Measurements from ENCODE around the gene ATRNL1.

ATRNL1 gene

GRCh38 chr10:115653473-115653872 is 560.3 kb downstream of the ATRNL1 start:
- Histone ChIP-seq H3K4me3 (ENCODE audit: low read depth, low read length) (no peak overlapping the region), H3K27ac (no peak overlapping the region), H3K27me3 (replicated peaks) (no peaks in the 10 kb centered on the region), H3K36me3 (replicated peaks) (no peaks in the 10 kb centered on the region)
- in situ Hi-C loops (cut with HindIII; ENCODE audit: low pct_ligation_motif_present, low sequenced_read_pairs), result no loop called here
- no peak for TF ChIP-seq CTCF (IDR thresholded peaks at IDR 0.05; ENCODE audit: low read depth, low read length, missing control alignments)
- no peak for DNase-seq

GRCh38 chr10:115654961-115655360 is 561.8 kb downstream of the ATRNL1 start:
- Histone ChIP-seq H3K27me3 (replicated peaks) (no peaks in the 10 kb centered on the region), H3K4me3 (ENCODE audit: low read depth, low read length) (no peak overlapping the region), H3K27ac (no peak overlapping the region), H3K36me3 (replicated peaks) (no peaks in the 10 kb centered on the region)
- TF ChIP-seq CTCF (IDR thresholded peaks at IDR 0.05; ENCODE audit: low read depth, low read length, missing control alignments), result no peak
- DNase-seq, result peak; percentile 22
- in situ Hi-C loops (cut with HindIII; ENCODE audit: low pct_ligation_motif_present, low sequenced_read_pairs), result no loop called here

GRCh38 chr10:115657161-115657860 is 564.1 kb downstream of the ATRNL1 start:
- Histone ChIP-seq H3K27me3 (replicated peaks) (no peaks in the 10 kb centered on the region), H3K4me3 (ENCODE audit: low read depth, low read length) (no peak overlapping the region), H3K27ac (peak overlapping the region; percentile 40), H3K36me3 (replicated peaks) (no peaks in the 10 kb centered on the region)
- TF ChIP-seq CTCF (IDR thresholded peaks at IDR 0.05; ENCODE audit: low read depth, low read length, missing control alignments), result no peak
- DNase-seq, result peak; percentile 66
- in situ Hi-C loops (cut with HindIII; ENCODE audit: low pct_ligation_motif_present, low sequenced_read_pairs), result no loop called here

GRCh38 chr10:115659616-115660015 is 566.5 kb downstream of the ATRNL1 start:
- Histone ChIP-seq H3K36me3 (replicated peaks) (no peaks in the 10 kb centered on the region), H3K27ac (peak overlapping the region; percentile 78), H3K27me3 (replicated peaks) (no peaks in the 10 kb centered on the region), H3K4me3 (ENCODE audit: low read depth, low read length) (no peak overlapping the region)
- in situ Hi-C loops (cut with HindIII; ENCODE audit: low pct_ligation_motif_present, low sequenced_read_pairs), result no loop called here
- peak; percentile 70 for DNase-seq
- TF ChIP-seq CTCF (IDR thresholded peaks at IDR 0.05; ENCODE audit: low read depth, low read length, missing control alignments), result no peak

GRCh38 chr10:115660391-115660790 is 567.2 kb downstream of the ATRNL1 start:
- no peak for TF ChIP-seq CTCF (IDR thresholded peaks at IDR 0.05; ENCODE audit: low read depth, low read length, missing control alignments)
- no peaks in the 10 kb centered on the region for H3K36me3 ChIP-seq (replicated peaks)
- H3K4me3 ChIP-seq (ENCODE audit: low read depth, low read length), result no peak overlapping the region
- in situ Hi-C loops (cut with HindIII; ENCODE audit: low pct_ligation_motif_present, low sequenced_read_pairs), result no loop called here
- DNase-seq, result peak; percentile 2
- H3K27me3 ChIP-seq (replicated peaks), result no peaks in the 10 kb centered on the region
- H3K27ac ChIP-seq, result peak overlapping the region; percentile 78

GRCh38 chr10:115662422-115662821 is 569.3 kb downstream of the ATRNL1 start:
- no peak for TF ChIP-seq CTCF (IDR thresholded peaks at IDR 0.05; ENCODE audit: low read depth, low read length, missing control alignments)
- no peak overlapping the region for H3K27ac ChIP-seq
- no peak for DNase-seq
- H3K36me3 ChIP-seq (replicated peaks), result no peaks in the 10 kb centered on the region
- H3K4me3 ChIP-seq (ENCODE audit: low read depth, low read length), result no peak overlapping the region
- in situ Hi-C loops (cut with HindIII; ENCODE audit: low pct_ligation_motif_present, low sequenced_read_pairs), result no loop called here
- H3K27me3 ChIP-seq (replicated peaks), result no peaks in the 10 kb centered on the region
